B cell (primary cell): ENCODE results near the gene TP53AIP1. TPM values are rescaled to one million over a fixed set of nuclear protein-coding genes. Genes with fewer than 3 reads are reported as not detected.

Experiments used
- ATAC-seq: fragments of 200-7000 bp; cut with Tn5 transposase; one replicate; pipeline ENCODE4 v1.10.0; 2021; ENCODE audit warnings: low read depth, mild to moderate bottlenecking, moderate number of reproducible peaks, moderate library complexity
- CTCF ChIA-PET: fragments of 350-600 bp; sonication (Branson Sonifier 250); formaldehyde crosslinking; loops from one replicate; lab custom pipeline; 2021; ENCODE audit warnings: antibody characterized with exemption, inconsistent platforms; lab: Charles Lee
- POLR2A ChIA-PET: fragments of 350-600 bp; sonication (Branson Sonifier 250); formaldehyde crosslinking; loops from one replicate; lab custom pipeline; 2021; ENCODE audit warnings: antibody characterized with exemption; lab: Charles Lee
- DNase-seq: peaks from one replicate; pipeline ENCODE4 v3.0.0; 2013
- H2AFZ ChIP-seq: 2 replicates; pipeline ENCODE4 v1.6.1; 2012; ENCODE audit warnings: mild to moderate bottlenecking, low read depth, low read length; ENCODE audit not compliant: insufficient read depth, poor library complexity, severe bottlenecking
- H3K27ac ChIP-seq, 2 donors: 1 replicate in 1 of 2; 2 replicates in 1 of 2; pipeline ENCODE4 v1.5.1; 2012 to 2013; ENCODE audit warnings: low read length in 2 of 2, mild to moderate bottlenecking in 2 of 2, moderate library complexity in 1 of 2
- H3K27me3 ChIP-seq, 4 experiments: fragments of 200-600 bp in 1 of 4; sonication (generic) in 1 of 4; replicated peaks in 1 of 4; 1 replicate in 2 of 4; 2 replicates in 2 of 4; pipeline versions ENCODE4 v1.6.1 to v1.7.0; 2013 to 2016; ENCODE audit warnings: low read length in 3 of 4, mild to moderate bottlenecking in 2 of 4, mixed read lengths in 1 of 4, moderate library complexity in 1 of 4; ENCODE audit not compliant: insufficient read depth in 4 of 4, control insufficient read depth in 3 of 4; ENCODE audit errors: control extremely low read depth in 1 of 4
- H3K36me3 ChIP-seq, 2 experiments: replicated peaks in 1 of 2; 1 replicate in 1 of 2; 2 replicates in 1 of 2; pipeline versions ENCODE4 v1.6.1 to v1.7.1; 2013; ENCODE audit warnings: low read length in 1 of 2; ENCODE audit not compliant: insufficient read depth in 2 of 2, control insufficient read depth in 1 of 2; ENCODE audit errors: control extremely low read depth in 1 of 2, extremely low read depth in 1 of 2
- H3K4me1 ChIP-seq, 2 donors: fragments of 200-600 bp in 1 of 2; sonication (generic) in 1 of 2; 1 replicate in 1 of 2; 2 replicates in 1 of 2; pipeline versions ENCODE4 v1.5.1 to v1.6.1; 2013 to 2017; ENCODE audit warnings: low read length in 2 of 2; ENCODE audit not compliant: control insufficient read depth in 2 of 2, insufficient read depth in 2 of 2
- H3K4me2 ChIP-seq: replicated peaks from 2 replicates; pipeline ENCODE3; 2012; ENCODE audit warnings: mild to moderate bottlenecking, low read depth, low read length; ENCODE audit not compliant: poor library complexity, severe bottlenecking
- H3K4me3 ChIP-seq, 5 experiments: fragments of 200-600 bp in 1 of 5; sonication (generic) in 1 of 5; 1 replicate in 3 of 5; 2 replicates in 2 of 5; pipeline versions ENCODE4 v1.5.1 to v1.7.0; 2011 to 2016; ENCODE audit warnings: low read length in 4 of 5, mild to moderate bottlenecking in 4 of 5, low read depth in 2 of 5, control low read depth in 1 of 5, moderate library complexity in 1 of 5; ENCODE audit not compliant: insufficient read depth in 1 of 5; ENCODE audit errors: control extremely low read depth in 1 of 5, extremely low read depth in 1 of 5
- H3K79me2 ChIP-seq: fragments of 200-600 bp; sonication (generic); one replicate; pipeline ENCODE4 v1.6.0; 2016; ENCODE audit warnings: low read length; ENCODE audit not compliant: control insufficient read depth, insufficient read depth
- H3K9ac ChIP-seq: fragments of 200-600 bp; sonication (generic); 2 replicates; pipeline ENCODE4 v1.6.1; 2017; ENCODE audit warnings: mild to moderate bottlenecking, low read length, moderate library complexity
- H3K9me3 ChIP-seq, 3 donors: one replicate each; pipeline versions ENCODE4 v1.6.1 to v1.7.1; 2013; ENCODE audit warnings: low read length in 2 of 3; ENCODE audit not compliant: control insufficient read depth in 2 of 3, insufficient read depth in 1 of 3; ENCODE audit errors: control extremely low read depth in 1 of 3
- H4K20me1 ChIP-seq: 2 replicates; pipeline ENCODE4 v1.6.0; 2012; ENCODE audit warnings: mild to moderate bottlenecking, low read length; ENCODE audit not compliant: insufficient read depth, control insufficient read depth, poor library complexity, severe bottlenecking
- H3K27ac Mint-ChIP-seq: one replicate; pipeline ENCODE4 v1.8.0; 2021; ENCODE audit warnings: mixed read lengths
- H3K27me3 Mint-ChIP-seq: one replicate; pipeline ENCODE4 v1.8.0; 2021; ENCODE audit warnings: mixed read lengths
- H3K4me1 Mint-ChIP-seq: one replicate; pipeline ENCODE4 v1.8.0; 2021; ENCODE audit warnings: mixed read lengths
- H3K4me3 Mint-ChIP-seq: one replicate; pipeline ENCODE4 v1.8.0; 2021; ENCODE audit warnings: mixed read lengths
- H3K9me3 Mint-ChIP-seq: one replicate; pipeline ENCODE4 v1.8.0; 2022; ENCODE audit warnings: mixed read lengths; ENCODE audit not compliant: insufficient read depth
- EZH2 ChIP-seq: IDR thresholded peaks from 2 replicates; pipeline ENCODE4 v1.6.1; 2012; ENCODE audit warnings: borderline replicate concordance, low read depth, mild to moderate bottlenecking, moderate library complexity, low read length; ENCODE audit not compliant: insufficient read depth, poor library complexity, severe bottlenecking
- WGBS: methylation state at CpG from one replicate; pipeline ENCODE4 v1.1.5; 2013; ENCODE audit warnings: missing lambda C conversion rate; ENCODE audit not compliant: insufficient coverage; 5-methylcytosine and 5-hydroxymethylcytosine counted together
- intact Hi-C: fragments of 100-400 bp; cut with micrococcal nuclease; formaldehyde crosslinking; loops from one replicate; pipeline ENCODE4 v1.10.0; 2022
- polyA plus RNA-seq: library from polyadenylated mRNA; depleted of rRNA; stranded (reverse); fragments of >200 nt; gene quantifications from 2 replicates; pipeline ENCODE4 v1.2.3, GENCODE V29; 2012
- total RNA-seq, 2 donors: library from RNA; stranded (reverse); fragments of 120-200 nt in 1 of 2; gene quantifications; 1 replicate in 1 of 2; 2 replicates in 1 of 2; pipeline versions ENCODE4 v1.2.3 to v1.2.4, GENCODE V29; 2013 to 2022
- TF ChIP-seq, protein P1 (sequence below): fragments of 200-600 bp; IDR thresholded peaks from one replicate; pipeline ENCODE4 v1.8.0; 2022; ENCODE audit warnings: antibody characterized with exemption, mild to moderate bottlenecking

The TP53AIP1 gene
- total and polyA plus RNA-seq, 2 donors (not counting 1 experiment from before 2014, with no cell fraction given), result 0.04 to 0.12 TPM

GRCh38 chr11:128946648-128947047 is 4.0 kb upstream of the TP53AIP1 start:
- Histone ChIP-seq H3K27ac (no peak overlapping the region), H3K9me3 (peaks cover 0 to 2% (median 0%) of the 10 kb centered on the region in 3 donors), H3K9ac (no peak overlapping the region), H3K4me3 (no peak overlapping the region), H3K36me3 (no peaks in the 10 kb centered on the region), H3K27me3 (peaks cover 0 to 31% (median 5%) of the 10 kb centered on the region in 4 experiments), H3K4me2 (no peak overlapping the region), H4K20me1 (no peaks in the 10 kb centered on the region), H3K79me2 (no peaks in the 10 kb centered on the region), H2AFZ (no peak overlapping the region), H3K4me1 (no peaks in the 10 kb centered on the region)
- no CpG with 5 or more reads among the region's 2 CpGs for WGBS
- no peak overlapping the region for H3K27ac Mint-ChIP-seq
- CTCF ChIA-PET, result interaction anchor here (1.0 to 3.8 kb wide), 4 partner anchors 10 to 789 kb away, joined by 4 to 24 read pairs (median 4); no protein-coding TSS in a partner anchor
- peaks cover 35% of the 10 kb centered on the region for H3K27me3 Mint-ChIP-seq
- no peaks in the 10 kb centered on the region for H3K4me1 Mint-ChIP-seq
- no peak overlapping the region for H3K4me3 Mint-ChIP-seq
- no peaks in the 10 kb centered on the region for H3K9me3 Mint-ChIP-seq
- DNase-seq, result no peak
- POLR2A ChIA-PET, result no interaction called here
- no peak for TF ChIP-seq EZH2
- intact Hi-C loops, result no loop called here
- ATAC-seq, result no peak

GRCh38 chr11:128943428-128943976 is 831 bp upstream of the TP53AIP1 start:
- no peak overlapping the region for H2AFZ ChIP-seq
- Mint-ChIP-seq H3K4me3 (no peak overlapping the region), H3K27me3 (peaks cover 40% of the 10 kb centered on the region), H3K4me1 (no peaks in the 10 kb centered on the region), H3K9me3 (no peaks in the 10 kb centered on the region), H3K27ac (no peak overlapping the region)
- H3K27me3 ChIP-seq, result peaks cover 0 to 27% (median 5%) of the 10 kb centered on the region in 4 experiments
- TF ChIP-seq, protein P1, sequence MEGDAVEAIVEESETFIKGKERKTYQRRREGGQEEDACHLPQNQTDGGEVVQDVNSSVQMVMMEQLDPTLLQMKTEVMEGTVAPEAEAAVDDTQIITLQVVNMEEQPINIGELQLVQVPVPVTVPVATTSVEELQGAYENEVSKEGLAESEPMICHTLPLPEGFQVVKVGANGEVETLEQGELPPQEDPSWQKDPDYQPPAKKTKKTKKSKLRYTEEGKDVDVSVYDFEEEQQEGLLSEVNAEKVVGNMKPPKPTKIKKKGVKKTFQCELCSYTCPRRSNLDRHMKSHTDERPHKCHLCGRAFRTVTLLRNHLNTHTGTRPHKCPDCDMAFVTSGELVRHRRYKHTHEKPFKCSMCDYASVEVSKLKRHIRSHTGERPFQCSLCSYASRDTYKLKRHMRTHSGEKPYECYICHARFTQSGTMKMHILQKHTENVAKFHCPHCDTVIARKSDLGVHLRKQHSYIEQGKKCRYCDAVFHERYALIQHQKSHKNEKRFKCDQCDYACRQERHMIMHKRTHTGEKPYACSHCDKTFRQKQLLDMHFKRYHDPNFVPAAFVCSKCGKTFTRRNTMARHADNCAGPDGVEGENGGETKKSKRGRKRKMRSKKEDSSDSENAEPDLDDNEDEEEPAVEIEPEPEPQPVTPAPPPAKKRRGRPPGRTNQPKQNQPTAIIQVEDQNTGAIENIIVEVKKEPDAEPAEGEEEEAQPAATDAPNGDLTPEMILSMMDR, result no peak
- no peak for TF ChIP-seq EZH2
- intact Hi-C loops, result no loop called here
- no peak overlapping the region for H3K4me2 ChIP-seq
- ATAC-seq, result no peak
- 93% methylated on average over 13 of the region's 16 CpGs for WGBS
- H3K36me3 ChIP-seq, result no peaks in the 10 kb centered on the region
- H3K4me1 ChIP-seq, result no peaks in the 10 kb centered on the region
- H4K20me1 ChIP-seq, result no peaks in the 10 kb centered on the region
- no peak overlapping the region for H3K9ac ChIP-seq
- no peak overlapping the region for H3K27ac ChIP-seq
- CTCF ChIA-PET, result interaction anchor here (1.1 to 4.7 kb wide), 2 partner anchors 13 to 57 kb away, joined by 3 to 24 read pairs; no protein-coding TSS in a partner anchor
- peaks cover 0 to 7% (median 0%) of the 10 kb centered on the region in 3 donors for H3K9me3 ChIP-seq
- no peak overlapping the region for H3K4me3 ChIP-seq
- POLR2A ChIA-PET, result no interaction called here
- no peak for DNase-seq
- H3K79me2 ChIP-seq, result no peaks in the 10 kb centered on the region
